GM21528 (cell line): Measurements from ENCODE around the gene CAMTA1.
"Not testable (repeated sequence)": the region's sequence is repeated elsewhere in the genome, so short reads cannot be mapped to it uniquely, and the experiment has no call there.

Source experiments
- ATAC-seq: cut with Tn5 transposase; IDR thresholded peaks from one replicate; pipeline ENCODE4 v1.9.1; 2021; ENCODE audit warnings: mild to moderate bottlenecking, moderate library complexity; ENCODE audit not compliant: unreplicated experiment, low FRiP score

Gene CAMTA1

DNA sequence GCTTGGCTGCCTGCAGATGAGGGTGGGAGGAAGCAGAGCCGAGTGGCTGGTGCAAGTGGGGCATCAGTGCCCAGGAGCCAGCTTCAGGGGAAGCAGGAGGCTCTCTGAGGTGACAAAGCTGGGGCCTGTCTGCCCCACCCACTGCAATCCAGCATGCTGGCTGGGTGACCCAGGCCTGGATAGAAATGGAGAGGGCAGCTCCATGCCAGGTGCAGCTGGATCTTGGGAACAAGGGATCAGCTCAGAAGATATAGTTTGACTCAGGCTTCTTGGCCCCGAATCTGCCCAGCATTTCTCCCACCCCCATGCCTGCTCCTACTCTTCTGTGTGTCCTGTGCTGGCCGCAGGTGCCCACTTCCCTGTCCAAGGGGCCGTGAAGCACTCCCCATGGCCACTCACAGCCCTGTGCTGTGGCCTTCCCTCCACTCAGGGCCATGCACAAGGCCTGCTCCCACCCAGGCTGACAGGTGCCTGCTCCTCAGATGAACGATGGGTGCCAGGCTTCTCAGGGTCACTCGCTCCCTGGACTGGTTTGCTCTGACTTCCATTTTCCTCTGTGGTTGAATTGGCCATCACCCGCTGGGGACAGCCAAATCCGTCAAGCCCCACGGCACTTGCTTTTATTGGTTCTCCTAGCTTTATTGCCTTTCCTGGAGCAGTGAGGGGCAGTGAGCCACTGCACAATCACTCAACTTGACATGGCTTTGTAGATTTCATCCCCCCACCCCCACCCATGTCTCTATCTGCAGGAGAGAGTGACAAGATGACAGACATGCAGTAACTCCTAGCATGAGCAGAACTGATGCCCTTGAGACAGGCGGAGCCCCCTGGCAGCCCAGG lies 811.1 kb downstream of the CAMTA1 start:
- no peak for ATAC-seq

DNA sequence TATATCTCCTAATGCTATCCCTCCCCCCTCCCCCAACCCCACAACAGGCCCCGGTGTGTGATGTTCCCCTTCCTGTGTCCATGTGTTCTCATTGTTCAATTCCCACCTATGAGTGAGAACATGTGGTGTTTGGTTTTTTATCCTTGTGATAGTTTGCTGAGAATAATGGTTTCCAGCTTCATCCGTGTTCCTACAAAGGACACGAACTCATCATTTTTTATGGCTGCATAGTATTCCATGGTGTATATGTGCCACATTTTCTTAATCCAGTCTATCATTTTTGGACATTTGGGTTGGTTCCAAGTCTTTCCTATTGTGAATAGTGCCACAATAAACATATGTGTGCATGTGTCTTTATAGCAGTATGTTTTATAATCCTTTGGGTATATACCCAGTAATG lies 812.8 kb downstream of the CAMTA1 start:
- not testable (repeated sequence) for ATAC-seq

DNA sequence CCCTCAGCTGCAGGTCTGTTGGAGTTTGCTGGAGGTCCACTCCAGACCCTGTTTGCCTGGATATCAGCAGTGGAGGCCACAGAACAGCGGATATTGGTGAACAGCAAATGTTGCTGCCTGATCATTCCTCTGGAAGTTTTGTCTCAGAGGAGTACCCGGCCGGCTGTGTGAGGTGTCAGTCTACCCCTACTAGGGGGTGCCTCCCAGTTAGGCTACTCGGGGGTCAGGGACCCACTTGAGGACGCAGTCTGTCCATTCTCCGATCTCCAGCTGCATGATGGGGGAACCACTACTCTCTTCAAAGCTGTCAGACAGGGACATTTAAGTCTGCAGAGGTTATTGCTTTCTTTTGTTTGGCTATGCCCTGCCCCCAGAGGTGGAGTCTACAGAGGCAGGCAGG lies 819.7 kb downstream of the CAMTA1 start:
- not testable (repeated sequence) for ATAC-seq

DNA sequence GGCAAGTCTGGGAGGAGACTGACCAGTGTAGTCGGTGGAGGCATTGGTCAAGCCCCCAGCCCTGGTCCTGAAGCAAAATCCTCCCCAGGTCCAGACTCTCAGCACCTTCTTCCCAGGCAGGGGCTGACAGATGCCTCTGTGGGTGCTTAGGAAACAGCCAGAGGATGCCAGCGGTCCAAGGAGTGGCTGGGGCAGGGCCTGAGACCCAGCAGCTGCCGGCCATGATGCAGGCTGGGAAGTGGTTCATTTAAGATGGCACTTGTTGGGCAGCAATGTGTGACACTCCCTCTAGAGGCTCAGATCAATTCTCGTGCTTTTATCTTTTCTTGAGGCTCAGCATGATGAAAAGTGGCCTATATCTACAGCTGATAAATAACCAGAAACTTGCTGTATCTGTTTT lies 820.8 kb downstream of the CAMTA1 start:
- ATAC-seq = no peak

GRCh38 chr1:7607097-7607496 lies 821.8 kb downstream of the CAMTA1 start:
- ATAC-seq = no peak

DNA sequence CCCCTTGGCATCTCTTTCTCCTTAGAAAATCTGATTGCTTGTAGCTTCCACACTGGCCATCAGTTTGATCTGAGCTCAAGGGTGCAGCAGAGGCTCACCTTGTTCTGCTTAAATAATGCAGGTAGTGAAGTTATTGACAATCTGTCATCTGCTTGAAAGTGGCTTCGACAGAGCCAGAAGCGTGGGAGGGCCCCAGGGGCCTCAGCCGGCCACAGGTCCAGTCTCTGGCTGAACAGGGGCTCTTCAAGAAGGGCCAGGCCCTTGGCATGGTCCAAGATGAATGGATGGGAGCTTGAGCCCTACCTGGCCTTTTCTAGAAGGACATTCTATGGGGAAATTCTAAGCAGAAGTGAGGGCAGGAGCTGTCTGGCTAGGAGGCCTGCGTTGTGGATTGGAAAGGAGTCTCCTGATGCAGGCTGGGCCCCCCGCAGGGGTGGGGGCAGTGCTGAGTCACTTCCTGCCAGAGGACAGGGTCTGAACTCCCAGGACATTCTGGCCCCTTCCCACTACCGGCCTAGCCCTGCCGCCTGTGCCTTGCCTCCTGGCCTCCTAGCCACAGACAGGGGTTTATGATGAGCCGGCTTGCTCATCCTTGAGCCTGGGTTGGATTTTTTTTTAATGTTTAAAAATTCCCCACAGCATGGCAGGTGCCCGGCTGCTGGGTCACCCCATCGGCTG lies 823.5 kb downstream of the CAMTA1 start:
- ATAC-seq = no peak

DNA sequence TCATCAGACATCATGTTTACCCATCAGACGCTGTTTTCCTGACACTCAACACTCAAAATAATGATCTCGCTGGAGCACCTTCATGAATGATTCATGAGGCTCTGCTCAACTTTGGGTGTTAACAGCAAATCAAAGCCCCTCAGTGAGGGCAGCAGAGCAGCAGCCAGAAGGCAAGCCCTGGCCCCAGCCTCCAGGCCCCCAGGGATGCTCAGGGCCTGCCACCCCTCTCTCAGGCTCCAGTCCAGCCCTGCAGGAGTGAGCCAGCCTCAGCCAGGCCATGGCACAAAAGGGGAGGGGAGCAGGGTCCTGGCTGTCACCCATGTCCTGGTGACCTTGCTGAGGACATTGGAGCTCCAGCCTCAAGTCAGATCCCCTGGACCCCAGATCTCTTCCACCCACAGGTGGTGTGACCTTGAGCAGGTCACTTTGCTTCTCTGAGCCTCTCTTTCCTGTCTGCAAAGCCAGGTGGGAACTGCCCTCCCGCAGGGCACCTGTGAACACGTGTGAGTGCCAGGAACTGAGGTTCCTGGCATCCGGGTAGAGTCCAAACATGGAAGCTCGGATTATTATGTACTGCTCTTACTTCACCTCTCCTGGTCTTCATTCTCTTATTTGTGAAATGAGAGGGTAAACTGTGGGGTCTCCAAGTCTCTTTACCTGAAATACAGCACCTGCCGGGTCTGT lies 824.2 kb downstream of the CAMTA1 start:
- ATAC-seq = no peak

DNA sequence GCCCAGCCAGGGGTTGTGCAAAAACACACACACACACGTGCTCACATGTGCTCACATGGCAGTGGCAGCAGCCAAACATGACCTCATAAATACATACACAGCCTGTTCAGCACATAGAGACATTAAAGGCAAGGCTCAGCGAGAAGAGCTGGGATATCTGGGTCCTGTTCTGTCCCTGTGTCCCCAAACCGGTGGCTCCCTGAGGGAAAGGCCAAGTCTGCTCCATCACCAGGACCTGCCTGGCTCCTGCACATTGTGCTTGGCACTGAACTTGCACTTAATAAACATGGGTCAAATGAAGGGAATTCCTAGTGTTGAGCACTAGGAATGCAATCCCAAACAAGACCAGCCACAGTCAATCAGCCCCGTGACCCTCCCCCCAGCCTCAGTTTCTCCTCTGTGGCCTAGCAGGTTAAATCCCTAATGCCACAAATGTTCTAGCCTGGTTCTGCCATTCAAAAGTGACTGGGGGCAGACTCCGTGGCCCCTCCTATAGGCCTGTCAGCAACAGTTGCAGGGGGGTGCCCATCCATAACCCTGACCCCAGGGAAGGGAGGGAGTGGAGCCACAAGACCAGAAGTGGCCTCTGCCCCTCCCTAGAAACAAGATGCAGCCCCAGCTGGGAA lies 825.0 kb downstream of the CAMTA1 start:
- ATAC-seq = no peak

GRCh38 chr1:7610936-7611335 lies 825.7 kb downstream of the CAMTA1 start:
- ATAC-seq = no peak

DNA sequence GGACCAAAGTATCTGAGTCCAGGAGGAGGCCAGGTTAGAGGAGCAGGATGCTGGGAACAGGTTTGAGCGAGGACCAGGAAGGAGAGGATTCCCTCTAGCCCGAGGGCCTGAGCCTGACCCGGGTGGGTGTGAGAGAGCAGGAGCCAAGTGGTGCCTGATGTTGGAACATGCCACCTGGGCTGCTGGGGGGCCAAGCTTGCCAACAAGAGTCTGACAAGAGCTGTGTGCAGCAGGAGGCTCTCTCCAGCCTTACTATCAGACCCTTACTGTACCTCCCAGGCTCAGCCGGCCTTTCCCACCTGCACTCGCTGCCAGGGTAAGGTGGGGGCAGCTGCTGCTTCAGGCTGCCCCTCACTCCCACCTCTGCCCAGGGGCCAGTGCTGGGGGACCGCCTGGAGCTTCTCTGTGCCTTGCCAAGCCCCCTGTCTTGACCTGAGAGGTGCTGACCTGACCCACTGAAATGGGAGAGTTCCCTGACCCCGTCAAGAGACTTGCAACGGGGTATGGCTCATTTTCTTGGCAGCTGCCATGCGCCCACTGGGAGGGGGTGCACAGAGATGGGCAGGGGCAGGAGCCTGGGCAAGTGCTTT lies 826.3 kb downstream of the CAMTA1 start:
- ATAC-seq = no peak

- ATAC-seq = no peak
Observed at GRCh38 chr1:7613106-7613850, 828.0 kb downstream of the CAMTA1 start.

DNA sequence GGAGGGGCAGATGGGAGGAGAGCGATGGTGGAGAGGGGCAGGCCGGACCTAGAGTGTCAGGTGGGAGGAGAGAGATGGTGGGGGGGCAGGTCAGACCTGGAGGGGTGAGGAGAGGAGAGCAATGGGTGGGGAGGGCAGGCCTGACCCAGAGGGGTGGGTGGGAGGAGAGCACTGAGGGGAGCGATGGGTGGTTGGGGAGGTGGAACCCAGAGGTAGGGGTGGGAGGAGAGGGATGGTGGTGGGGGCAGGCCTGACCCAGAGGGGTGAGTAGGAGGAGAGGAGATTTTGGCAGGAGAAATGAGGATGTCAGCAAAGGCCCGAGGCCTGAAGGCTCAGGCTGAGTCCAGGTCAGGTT lies 828.6 kb downstream of the CAMTA1 start:
- no peak for ATAC-seq

- no peak for ATAC-seq
Observed at GRCh38 chr1:7614576-7615074, 829.4 kb downstream of the CAMTA1 start.

DNA sequence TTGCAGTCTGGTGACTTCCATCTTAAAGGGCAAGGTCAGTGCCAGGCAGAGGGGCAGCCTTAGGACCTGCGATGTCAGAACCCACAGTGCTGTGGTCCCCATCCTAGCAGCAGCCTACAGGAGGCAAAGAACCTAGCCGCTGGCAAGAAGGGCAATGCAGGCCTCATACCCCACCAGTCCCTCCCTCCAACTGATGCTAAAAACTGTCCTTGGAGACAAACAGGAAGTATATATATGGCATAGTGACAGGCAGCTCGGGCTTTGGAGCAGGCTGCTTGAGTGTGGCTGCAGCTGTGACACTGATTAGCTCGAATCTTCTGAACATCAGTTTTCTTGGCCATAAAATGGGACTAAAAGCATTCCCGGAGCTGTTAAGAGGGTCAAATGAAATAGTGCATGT lies 829.9 kb downstream of the CAMTA1 start:
- ATAC-seq = no peak

DNA sequence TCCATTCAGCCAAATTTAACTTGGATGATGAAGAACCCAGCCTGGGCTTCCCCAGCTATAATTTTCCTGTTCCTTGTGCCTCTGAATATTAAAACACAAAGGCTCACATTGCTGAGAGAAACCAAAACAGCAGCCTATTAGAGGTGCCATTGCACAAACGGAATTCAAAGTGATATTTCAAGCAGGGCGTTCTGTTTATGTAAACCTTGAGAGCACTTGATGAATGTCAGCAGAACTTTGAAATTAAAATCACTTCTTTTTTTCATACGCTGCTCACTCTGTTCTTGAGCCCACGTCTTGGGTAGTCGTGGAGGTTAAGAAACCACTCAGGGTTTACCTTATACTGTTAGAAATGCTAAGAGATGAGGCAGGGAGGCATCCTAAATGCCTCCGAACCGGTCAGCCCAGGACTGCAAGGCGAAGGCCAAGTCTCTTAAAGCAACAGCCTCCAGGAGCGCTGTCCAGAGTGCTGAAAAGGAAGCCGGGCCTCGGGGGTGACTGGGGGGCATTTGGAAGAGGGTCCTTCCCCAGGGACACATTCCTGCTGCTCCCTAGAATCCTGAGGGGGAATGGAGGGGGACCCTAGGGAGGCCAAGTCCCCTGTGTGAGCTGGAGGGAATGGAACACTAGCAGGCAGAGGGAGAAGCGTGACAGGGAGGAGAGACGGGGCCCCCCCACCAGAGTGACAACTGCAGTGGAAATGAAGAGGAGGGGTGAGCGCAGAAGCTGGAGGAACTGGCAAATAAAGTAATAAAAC lies 831.0 kb downstream of the CAMTA1 start:
- no peak for ATAC-seq

DNA sequence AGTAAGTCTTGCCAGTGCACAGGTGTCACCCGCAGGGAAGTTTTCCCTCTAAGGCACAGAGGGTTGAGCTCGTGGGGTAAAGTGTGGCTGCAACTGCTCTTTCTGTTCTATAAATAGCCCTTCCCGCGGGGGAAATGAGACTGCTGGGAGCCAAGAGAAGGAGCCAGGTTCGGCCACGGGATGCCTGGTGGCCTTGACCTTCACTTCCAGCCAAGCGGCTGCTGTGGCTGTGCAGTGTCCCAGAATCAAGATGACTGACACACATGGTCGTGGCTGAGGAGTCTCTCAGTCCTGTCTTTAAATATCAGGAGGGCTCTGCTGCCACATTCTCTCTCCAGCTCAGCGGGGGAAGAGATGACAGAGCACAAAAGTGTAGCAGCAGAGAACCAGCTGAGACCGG lies 831.7 kb downstream of the CAMTA1 start:
- no peak for ATAC-seq

DNA sequence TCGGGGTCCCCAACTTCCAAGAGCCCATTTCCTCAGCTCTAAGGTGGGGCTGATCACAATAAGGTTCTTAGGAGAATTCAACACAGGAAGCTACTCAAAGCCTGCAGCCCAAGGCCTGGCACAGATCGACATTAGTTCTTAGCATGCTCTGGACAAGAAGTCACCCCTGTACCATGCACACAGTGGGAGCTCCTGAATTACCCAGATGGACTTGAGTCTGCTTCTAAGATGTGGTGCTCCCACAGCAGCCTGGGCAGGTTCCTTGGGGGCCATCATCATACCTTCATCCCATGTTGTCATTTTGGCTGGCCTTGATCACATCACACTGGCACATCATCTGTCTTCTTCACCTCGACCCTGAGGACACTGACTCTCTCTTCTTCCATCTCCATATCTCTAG lies 832.6 kb downstream of the CAMTA1 start:
- ATAC-seq = no peak

DNA sequence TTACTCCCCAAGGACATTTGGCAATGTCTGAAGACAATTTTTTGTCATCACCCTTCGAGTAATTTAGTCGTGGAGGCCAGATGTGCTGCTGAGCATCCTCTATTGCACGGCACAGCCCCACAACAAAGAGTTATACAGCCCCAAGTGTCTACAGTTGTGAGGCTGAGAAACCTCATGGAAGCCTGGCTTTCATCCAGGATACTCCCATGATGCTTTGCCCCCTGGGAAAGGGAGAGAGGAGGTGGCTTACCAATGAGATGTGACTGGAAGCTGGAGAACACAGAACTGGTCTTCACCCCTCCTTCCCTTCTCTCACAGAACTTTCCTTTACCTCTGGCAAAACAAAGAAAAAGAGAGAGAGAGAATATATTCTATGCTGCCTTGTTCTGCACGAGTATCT lies 834.9 kb downstream of the CAMTA1 start:
- no peak for ATAC-seq
